ENCODE data around the gene DNAJC5G.

DNAJC5G gene

DNA sequence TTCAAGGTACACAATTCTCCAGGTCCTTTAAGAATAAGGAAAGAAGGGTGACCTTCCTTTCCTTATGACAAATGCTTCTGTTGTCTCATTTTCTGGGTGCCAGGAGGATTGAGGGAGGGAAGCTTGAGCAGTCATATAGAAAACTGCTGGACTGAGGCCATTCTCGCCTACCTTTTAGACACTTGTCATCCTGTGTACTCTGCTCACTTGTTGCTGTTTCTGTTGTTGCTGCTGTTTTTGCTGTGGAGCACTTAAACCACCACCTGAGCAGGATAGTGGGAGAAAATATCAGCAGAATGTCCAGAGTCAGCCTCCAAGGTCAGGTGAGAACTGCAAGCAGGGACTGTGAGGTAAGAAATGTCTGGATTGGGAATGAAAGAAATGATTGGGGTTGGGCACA is 2.8 kb downstream of the DNAJC5G start:
- DNase-seq (ENCODE audit: low read depth), result no peak
- no peak for TF ChIP-seq CTCF (IDR thresholded peaks at IDR 0.05; ENCODE audit: insufficient read depth, low read depth, low read length, missing control alignments)
- H3K4me3 ChIP-seq (ENCODE audit: low read depth, low read length), result no peak overlapping the region

GRCh38 chr2:27280826-27281225 is 5.6 kb downstream of the DNAJC5G start:
- no peak for DNase-seq (ENCODE audit: low read depth)
- no peak for TF ChIP-seq CTCF (IDR thresholded peaks at IDR 0.05; ENCODE audit: insufficient read depth, low read depth, low read length, missing control alignments)

GRCh38 chr2:27281442-27281841 is 6.2 kb downstream of the DNAJC5G start:
- no peak overlapping the region for H3K4me3 ChIP-seq (ENCODE audit: low read depth, low read length)
- no peak for TF ChIP-seq CTCF (IDR thresholded peaks at IDR 0.05; ENCODE audit: insufficient read depth, low read depth, low read length, missing control alignments)

More at GRCh38 chr2:27280826-27281225, 5.6 kb downstream of the DNAJC5G start:
- H3K4me3 ChIP-seq (ENCODE audit: low read depth, low read length), result no peak overlapping the region

DNA sequence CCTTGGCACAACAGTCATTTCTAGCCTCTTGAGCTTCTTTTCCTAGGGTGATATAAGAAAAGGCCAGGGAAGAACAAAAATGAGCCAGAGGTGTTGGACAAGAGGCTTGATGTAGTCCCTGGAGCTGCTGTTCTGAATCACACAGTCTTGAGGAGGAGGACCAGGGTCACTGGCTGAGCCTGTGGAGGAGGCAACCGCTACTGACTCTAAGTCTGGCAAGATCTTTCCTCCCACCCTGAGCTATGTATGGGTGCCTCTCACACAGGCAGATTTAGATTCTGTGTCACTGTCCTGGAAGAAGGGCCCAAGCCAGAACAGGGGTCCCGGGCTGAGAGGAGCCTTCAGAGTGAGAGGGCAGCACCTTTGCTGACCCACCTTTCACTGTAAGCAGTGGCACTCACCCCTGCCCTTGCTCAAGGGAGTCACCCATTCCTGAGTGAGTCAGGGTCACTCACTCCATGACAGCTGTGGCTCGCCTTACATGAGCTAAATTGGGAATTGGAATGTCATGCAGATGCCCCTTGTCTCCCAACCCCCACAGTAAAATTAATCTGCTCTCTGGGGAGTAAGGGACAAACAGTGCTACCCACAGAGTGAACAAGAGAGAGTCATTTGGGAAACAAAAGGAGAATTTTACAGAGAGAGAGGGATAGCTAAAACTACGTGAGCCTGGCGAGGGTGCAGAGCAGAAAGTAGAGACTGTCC is 6.8 kb downstream of the DNAJC5G start, which contains the start of gene TRIM54:
TRIM54 (plus strand) TSS at position 575 of the 705 bp plus-strand sequence. CDS start 303 bp downstream, outside the sequence.
- DNase-seq (ENCODE audit: low read depth), result no peak
- H3K4me3 ChIP-seq (ENCODE audit: low read depth, low read length), result no peak within 1 kb of the TSS
- TF ChIP-seq CTCF (IDR thresholded peaks at IDR 0.05; ENCODE audit: insufficient read depth, low read depth, low read length, missing control alignments), result no peak

More at GRCh38 chr2:27281442-27281841, 6.2 kb downstream of the DNAJC5G start:
- DNase-seq (ENCODE audit: low read depth), result no peak

DNA sequence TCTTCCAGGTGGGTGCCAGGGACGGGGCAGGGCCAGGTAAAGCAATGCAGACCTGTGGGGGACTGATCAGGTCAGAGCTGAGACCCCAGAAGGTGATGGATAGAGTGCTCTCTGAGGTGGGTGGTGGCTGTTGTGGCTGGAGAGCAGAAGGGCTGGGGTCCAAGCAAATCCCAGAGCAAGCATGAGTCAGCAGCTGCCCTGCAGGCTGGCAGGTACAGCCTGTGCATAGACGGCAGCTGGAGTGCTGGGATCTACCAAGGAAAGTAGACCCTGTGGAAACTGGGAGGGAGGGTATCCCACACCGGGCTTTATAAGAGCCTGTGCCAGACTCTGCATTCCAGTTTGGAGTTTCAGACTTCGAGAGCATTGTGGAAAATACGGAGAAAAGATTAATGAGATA is 7.7 kb downstream of the DNAJC5G start:
- TF ChIP-seq CTCF (IDR thresholded peaks at IDR 0.05; ENCODE audit: insufficient read depth, low read depth, low read length, missing control alignments), result no peak
- no peak overlapping the region for H3K4me3 ChIP-seq (ENCODE audit: low read depth, low read length)
- DNase-seq (ENCODE audit: low read depth), result no peak

DNA sequence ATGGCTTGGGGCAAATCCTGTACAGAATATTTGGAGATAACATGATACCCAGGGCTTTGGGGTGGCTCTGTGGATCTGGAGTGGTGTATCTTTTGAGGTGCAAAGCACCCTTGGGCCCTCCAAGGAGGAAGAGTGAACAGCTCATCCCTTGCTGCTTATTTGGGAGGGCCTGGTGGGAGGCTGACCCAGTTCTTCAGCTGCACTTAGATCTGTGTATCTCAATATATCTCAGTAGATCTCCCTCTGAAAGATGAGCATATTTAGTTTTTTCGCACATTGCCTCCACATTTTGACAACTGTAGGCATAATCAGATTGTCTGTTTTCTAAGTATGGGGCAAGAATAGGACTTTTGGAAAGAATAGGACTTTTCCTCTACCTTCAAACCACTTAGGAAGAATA is 9.8 kb downstream of the DNAJC5G start:
- no peak overlapping the region for H3K4me3 ChIP-seq (ENCODE audit: low read depth, low read length)
- DNase-seq (ENCODE audit: low read depth), result no peak
- TF ChIP-seq CTCF (IDR thresholded peaks at IDR 0.05; ENCODE audit: insufficient read depth, low read depth, low read length, missing control alignments), result no peak

- DNase-seq (ENCODE audit: low read depth), result no peak
These were observed 10.2 kb downstream of the DNAJC5G start for GRCh38 chr2:27285481-27285880.

More at GRCh38 chr2:27285481-27285880, 10.2 kb downstream of the DNAJC5G start:
- TF ChIP-seq CTCF (IDR thresholded peaks at IDR 0.05; ENCODE audit: insufficient read depth, low read depth, low read length, missing control alignments), result no peak
- no peak overlapping the region for H3K4me3 ChIP-seq (ENCODE audit: low read depth, low read length)

All from GM12865 (cell line).